CMK (cell line): ENCODE data around the gene FAM89B.

Experiments
- DNase-seq: peaks from one replicate; pipeline ENCODE4 v3.0.0-alpha.2; 2010; ENCODE audit warnings: low read depth

The FAM89B gene

DNA sequence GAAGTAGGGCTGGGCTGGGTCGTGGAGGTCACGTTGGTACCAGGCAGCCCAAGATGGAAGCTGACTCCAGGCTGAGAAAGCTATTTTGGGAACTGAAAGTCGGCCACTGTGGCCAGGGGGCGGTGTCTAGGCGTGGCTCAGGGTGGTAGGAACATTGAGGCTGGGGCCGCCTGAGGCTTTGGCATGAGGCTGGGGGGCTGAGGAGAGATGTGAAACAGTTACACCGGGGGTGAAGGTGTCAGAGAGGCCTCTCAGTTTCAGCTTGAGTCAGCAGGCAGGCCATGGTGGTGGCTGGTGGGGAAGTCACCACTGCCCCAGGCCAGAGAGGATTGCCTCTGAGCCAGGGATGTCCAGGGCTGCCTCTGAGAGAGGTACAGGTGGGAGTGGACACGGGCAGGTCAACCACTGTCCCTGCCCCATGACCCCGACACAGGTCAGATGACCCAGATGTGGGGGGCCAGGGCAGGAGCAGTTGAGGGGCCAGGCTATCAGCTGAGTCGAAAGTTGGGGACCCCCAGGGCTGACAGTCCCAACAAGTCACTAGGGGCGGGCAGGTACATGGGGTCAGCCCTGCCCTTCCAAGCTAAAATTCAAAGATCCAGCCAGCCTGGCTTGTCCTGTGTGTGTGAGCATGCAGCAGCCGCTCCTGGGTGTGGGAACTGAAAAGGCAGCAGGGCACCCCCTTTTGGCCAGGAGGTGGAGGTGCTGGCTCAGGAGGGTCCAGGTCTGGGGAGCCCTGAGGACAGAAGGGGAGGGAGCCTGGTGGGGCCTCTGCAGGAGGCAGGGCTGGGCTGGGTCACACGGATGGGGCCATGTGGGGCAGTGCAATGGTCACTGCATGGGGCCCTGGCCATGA lies 16.1 kb downstream of the FAM89B start:
- no peak for DNase-seq

- peak; percentile 92 for DNase-seq
These were observed 17.3 kb downstream of the FAM89B start for GRCh38 chr11:65589444-65590239.

DNA sequence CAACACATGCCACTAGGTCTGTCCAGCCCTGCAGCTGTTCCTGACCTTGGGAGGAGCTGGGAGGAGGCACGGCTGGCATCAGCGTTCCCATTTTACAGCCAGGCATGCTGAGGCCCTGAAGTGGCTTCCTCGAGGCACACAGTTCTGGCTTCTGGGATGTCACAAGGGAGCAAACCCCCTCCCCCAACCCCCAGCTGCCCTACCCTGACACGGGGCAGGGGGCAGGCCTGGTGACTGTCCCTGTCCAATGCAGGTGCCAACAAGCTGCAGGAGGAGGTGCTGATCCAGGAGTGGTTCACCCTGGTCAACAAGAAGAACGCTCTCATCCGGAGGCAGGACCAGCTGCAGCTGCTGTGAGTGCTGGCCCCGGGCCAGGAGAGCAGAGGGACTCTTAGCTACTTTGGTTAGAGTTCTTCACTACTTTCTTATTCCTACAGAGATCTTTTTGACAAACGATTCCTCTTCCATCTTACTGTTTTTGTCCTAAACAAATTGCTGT lies 18.0 kb downstream of the FAM89B start:
- no peak for DNase-seq

DNA sequence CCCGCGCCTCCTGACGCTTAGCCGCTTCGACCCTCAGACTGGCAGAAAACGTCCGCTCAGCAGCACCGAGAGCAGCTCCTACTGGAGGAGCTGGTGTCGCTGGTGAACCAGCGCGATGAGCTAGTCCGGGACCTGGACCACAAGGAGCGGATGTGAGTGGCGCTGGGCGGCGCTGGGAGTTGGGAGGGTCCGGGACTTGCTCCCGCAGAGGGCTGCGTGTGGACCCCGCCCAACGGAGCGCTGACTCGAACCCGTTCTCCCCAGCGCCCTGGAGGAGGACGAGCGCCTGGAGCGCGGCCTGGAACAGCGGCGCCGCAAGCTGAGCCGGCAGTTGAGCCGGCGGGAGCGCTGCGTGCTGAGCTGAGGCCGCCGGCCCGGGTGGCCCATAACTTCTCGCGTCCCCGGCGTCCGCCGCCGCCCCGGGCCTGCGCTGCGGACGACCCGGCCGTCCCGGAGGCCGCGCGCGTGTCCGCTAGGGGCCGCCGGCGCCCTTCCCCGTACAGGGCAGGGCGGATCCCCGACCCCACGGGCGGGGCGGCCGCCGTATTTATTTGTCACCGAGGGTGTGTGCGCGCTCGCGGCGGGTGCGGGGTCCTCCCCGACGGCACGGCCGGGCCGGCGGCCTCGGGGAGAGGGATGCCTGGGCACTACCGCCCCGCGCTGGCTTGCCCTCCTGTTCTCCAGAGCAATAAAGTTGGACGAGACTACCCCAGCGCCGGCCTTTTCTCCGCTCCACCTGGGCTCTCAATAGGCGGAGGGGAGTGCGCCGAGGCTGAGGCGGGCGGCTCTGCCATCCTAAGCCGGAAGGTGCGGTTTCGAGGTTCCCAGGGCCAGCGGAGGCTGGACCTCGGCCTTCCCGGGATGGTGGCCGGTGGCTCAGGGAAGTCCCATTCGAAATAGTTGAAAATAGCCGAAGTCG lies 19.9 kb downstream of the FAM89B start:
- DNase-seq, result no peak

DNA sequence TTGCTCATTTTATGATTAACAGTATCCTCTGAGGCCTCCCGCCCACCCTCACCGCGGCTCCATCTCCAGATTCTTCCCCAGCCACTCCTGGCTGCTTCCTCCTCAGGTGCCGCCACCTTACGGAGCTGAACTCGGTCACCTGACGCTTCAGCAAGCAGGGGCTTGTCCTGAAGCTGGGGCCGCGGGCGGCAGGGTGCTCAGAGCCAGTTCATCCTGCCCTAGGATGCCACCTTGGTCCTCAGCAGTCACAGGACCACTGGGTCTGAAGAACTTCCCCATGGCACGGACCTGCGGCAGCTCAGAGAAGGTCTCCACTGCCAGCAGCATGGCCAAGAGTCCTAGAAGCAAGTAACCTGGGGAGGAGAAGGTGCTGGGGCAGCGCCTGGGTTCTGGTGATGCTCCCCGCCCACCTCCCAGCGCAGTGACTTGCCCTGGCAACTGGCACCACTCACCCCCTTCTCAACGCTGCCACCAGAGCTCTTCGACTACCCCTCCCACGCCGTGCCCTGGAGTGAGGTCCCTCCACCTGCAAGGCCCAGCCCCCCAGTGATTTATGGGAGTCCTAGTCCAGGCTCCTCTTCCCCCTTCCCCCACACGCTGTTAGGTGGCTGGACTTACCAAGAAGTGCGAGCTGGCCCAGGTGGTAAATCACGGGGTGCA lies 20.6 kb downstream of the FAM89B start:
- DNase-seq, result no peak

GRCh38 chr11:65593518-65594414 lies 21.4 kb downstream of the FAM89B start:
- no peak for DNase-seq

DNA sequence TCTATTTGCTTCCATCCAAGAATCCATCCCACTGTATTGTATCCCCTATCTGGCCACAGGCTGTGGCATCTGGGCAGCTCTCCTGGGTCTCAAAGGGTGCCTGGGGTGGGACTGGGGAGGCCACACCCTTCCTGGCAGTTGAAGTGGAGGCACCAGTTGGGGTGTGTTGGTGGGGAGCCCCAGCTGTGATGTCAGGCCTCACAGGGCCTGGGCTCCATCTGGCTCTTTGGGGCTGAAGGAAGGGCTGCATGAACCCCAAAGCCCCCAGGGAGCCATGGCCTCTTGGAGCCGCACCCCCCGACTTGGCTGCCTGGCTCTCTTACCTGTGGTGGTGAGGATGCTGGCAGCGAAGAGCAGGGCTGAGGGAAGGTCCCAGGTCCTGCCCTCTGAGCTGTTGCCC lies 22.8 kb downstream of the FAM89B start:
- DNase-seq, result no peak

GRCh38 chr11:65595543-65596281 lies 23.4 kb downstream of the FAM89B start, which contains the start of gene KCNK7:
KCNK7 (minus strand) TSS chr11:65595800; CDS start chr11:65595772, 28 bp downstream.
- no peak for DNase-seq

- no peak for DNase-seq
These were observed 24.2 kb downstream of the FAM89B start for GRCh38 chr11:65596520-65596919.

DNA sequence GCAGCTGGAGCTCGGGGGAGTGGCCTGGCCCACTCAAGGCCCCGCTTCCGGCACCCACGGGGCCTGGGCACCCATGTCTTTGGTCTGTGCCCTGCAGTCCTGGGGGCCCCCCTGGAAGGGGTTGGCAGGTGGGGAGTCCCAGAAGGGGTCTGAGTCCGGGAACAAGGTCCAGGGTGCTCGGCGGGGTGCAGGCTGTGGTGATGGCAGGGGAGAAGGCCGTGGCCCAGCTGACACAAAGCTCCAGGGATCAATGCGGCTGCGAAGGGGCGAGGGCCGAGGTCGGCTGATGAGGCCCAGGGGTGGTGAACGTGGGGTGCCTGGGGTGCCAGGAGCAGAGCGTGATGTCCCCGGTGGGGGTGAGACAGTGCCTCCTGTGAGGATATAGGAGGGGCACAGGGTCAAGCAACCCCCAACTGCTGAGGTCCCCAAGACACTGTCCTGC lies 25.9 kb downstream of the FAM89B start:
- no peak for DNase-seq

GRCh38 chr11:65599216-65599954 lies 27.0 kb downstream of the FAM89B start:
- DNase-seq, result no peak

DNA sequence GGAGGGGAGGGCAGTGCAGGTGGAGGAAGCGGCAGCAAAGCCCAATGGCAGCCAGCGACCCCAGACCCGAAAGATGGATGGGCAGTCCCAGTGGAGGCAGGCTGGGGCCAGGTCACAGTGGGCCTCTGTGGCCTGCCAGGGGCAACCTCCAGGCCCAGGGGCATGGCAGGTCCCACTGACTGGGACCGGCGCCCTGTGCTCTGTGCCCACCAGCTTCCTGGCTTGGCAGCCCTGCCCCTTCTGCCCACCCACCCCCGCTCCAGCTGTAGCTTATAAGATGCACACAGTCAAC lies 27.6 kb downstream of the FAM89B start:
- DNase-seq, result no peak

DNA sequence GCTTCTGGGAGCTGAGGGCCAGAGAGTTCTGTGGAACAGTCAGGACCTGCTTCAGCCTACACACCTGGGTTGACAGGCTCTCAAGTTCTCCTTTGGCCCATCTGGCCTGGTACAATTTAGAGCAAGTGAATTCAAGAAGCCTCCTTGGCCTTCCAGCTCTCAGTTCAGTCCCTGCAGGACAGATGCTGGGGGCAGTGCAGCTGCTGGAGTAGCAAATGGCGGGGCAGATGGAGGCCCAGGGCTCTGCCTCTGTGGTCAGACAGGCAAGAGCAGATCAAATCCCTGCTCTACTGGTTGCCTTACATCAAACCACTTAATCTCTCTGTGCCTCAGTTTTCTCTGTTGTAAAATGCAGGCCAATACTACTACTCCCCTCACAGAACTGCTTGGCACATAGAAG lies 31.9 kb downstream of the FAM89B start:
- no peak for DNase-seq

DNA sequence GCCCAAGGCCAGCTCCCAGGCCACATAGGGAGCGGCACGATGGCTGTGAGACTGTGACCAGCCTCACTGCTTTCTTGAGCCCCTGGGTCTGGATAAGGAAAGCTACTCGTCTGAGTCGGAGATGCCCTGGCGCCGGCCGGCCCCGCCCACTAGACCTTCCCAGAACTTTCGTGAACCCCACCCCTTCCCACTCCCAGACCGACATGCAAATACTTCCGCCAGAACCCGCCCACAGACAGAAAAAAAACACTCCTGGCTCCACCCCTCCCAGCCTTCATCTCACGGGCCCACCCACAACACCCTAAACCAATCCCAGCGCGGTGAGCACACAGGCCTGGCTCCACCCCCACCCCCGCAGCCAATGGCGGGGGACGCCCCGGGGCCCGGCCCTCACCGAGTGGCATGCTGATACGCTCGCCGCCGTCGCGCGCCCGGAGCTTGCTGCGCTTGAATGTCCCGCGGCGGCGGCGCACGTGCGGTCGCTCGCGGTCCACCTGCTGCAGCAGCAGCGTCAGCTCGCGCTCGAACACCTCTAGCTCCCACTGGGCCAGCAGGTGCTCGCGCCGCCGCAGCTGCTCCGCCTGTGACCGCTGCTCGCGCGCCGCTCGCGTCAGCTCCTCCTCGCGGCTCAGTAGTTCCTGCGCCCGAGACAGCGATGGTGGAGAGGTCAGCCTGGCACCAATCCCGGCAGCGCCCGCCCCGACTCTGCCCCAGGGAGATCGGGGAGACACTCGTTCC lies 34.7 kb downstream of the FAM89B start:
- no peak for DNase-seq

DNA sequence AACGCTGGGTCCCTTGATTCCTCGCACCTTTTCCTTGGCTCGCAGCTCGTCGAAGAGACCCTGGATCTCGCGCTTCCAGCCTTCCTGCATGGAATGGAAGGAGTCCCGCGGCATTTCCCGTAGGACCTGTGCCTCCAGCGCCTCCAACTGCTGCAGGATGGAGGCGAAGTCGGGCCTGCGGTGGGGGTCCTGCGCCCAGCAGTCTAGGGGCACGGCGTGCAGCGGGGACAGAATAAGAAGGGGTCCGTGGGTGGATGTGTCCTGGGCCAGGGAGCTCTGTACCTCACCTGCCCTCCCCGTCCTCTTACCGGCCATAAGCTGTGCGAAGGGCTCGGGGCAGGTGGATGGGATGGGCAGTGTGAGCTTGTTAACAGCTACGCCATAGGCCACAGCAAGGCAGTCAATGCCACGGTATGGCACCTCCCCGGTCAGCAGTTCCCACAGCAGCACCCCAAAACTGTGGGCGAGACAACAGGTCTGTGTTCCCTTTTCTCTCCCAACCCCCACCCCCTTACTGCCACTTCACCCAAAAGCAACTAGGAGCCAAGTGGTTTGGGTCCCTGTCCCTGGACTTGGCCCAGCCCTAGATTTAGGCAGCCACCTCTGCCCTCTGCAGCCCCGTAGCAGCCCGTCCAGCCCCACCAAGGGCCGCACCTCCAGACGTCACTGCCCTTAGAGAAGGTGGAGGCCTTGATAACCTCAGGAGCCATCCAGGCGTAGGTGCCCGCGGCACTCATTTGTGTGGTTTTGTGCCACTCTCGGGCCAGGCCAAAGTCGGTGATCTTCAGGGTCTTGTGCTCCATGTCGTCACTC lies 35.5 kb downstream of the FAM89B start:
- DNase-seq, result no peak

DNA sequence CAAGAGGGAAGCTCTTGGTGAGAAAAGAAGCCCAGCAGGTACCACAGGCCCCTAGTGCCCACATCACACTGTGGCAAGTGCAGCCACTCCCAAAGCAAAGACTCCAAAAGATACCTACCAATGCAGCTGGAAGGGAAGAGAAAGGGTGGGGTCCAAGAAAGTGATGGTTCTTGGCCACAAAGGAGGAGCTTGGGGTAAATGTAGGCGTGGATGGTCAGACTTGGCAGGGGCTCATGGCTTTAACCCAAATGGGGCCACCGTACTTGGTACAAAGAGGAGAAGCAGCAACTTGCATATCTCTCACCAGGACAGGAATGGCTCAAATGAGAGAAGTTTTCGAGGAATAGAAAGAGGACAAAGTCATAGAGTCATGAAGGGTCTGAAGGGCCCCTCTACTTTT lies 36.9 kb downstream of the FAM89B start:
- no peak for DNase-seq

GRCh38 chr11:65609665-65610064 lies 37.3 kb downstream of the FAM89B start:
- DNase-seq, result no peak
